Measurements from ENCODE around the gene XYLB. TPM values are rescaled to one million over a fixed set of nuclear protein-coding genes. Genes with fewer than 3 reads are reported as not detected.
"Not testable (repeated sequence)": the region's sequence is repeated elsewhere in the genome, so short reads cannot be mapped to it uniquely, and the experiment has no call there.

The XYLB gene
- total RNA-seq, 1 donor = 1.9 TPM

GRCh38 chr3:38320638-38321037 lies 25.9 kb upstream of the XYLB start:
- not testable (repeated sequence) for DNase-seq (ENCODE audit: low read depth in 2 of 3, low spot score in 2 of 3)

GRCh38 chr3:38323060-38323459 lies 23.5 kb upstream of the XYLB start:
- DNase-seq (ENCODE audit: low read depth in 2 of 3, low spot score in 2 of 3) = no peak

- no peak for DNase-seq (ENCODE audit: low read depth in 2 of 3, low spot score in 2 of 3)
Observed at GRCh38 chr3:38325256-38325655, 21.3 kb upstream of the XYLB start.

GRCh38 chr3:38327335-38328009 lies 19.1 kb upstream of the XYLB start:
- DNase-seq (ENCODE audit: low read depth in 2 of 3, low spot score in 2 of 3) = peak in 1 of 3 donors; percentile 13

- no peak for DNase-seq (ENCODE audit: low read depth in 2 of 3, low spot score in 2 of 3)
Observed at GRCh38 chr3:38331257-38332022, 15.1 kb upstream of the XYLB start.

GRCh38 chr3:38332201-38332600 lies 14.4 kb upstream of the XYLB start:
- peak in 1 of 3 donors; percentile 24 for DNase-seq (ENCODE audit: low read depth in 2 of 3, low spot score in 2 of 3)

GRCh38 chr3:38334142-38335055 lies 12.2 kb upstream of the XYLB start:
- no peak for DNase-seq (ENCODE audit: low read depth in 2 of 3, low spot score in 2 of 3)

- DNase-seq (ENCODE audit: low read depth in 2 of 3, low spot score in 2 of 3) = no peak
Observed at GRCh38 chr3:38335263-38335662, 11.3 kb upstream of the XYLB start.

- no peak for DNase-seq (ENCODE audit: low read depth in 2 of 3, low spot score in 2 of 3)
Observed at GRCh38 chr3:38337703-38338102, 8.9 kb upstream of the XYLB start.

GRCh38 chr3:38343797-38344594 lies 2.6 kb upstream of the XYLB start:
- peak in 1 of 3 donors; percentile 33 for DNase-seq (ENCODE audit: low read depth in 2 of 3, low spot score in 2 of 3)

GRCh38 chr3:38345879-38346586 lies 552 bp upstream of the XYLB start:
- no peak for DNase-seq (ENCODE audit: low read depth in 2 of 3, low spot score in 2 of 3)

- DNase-seq (ENCODE audit: low read depth in 2 of 3, low spot score in 2 of 3) = no peak
Observed at GRCh38 chr3:38347421-38348200, 1.0 kb downstream of the XYLB start.

GRCh38 chr3:38348903-38349302 lies 2.3 kb downstream of the XYLB start:
- DNase-seq (ENCODE audit: low read depth in 2 of 3, low spot score in 2 of 3) = no peak

- no peak for DNase-seq (ENCODE audit: low read depth in 2 of 3, low spot score in 2 of 3)
Observed at GRCh38 chr3:38349684-38350359, 3.2 kb downstream of the XYLB start.

- DNase-seq (ENCODE audit: low read depth in 2 of 3, low spot score in 2 of 3) = no peak
Observed at GRCh38 chr3:38353151-38353550, 6.6 kb downstream of the XYLB start.

- DNase-seq (ENCODE audit: low read depth in 2 of 3, low spot score in 2 of 3) = peak in 1 of 3 donors; percentile 42
Observed at GRCh38 chr3:38354588-38355330, 8.2 kb downstream of the XYLB start.

- no peak for DNase-seq (ENCODE audit: low read depth in 2 of 3, low spot score in 2 of 3)
Observed at GRCh38 chr3:38359038-38359437, 12.5 kb downstream of the XYLB start.

GRCh38 chr3:38360345-38360744 lies 13.8 kb downstream of the XYLB start:
- no peak for DNase-seq (ENCODE audit: low read depth in 2 of 3, low spot score in 2 of 3)
